BLaER1 treated with 17β-estradiol and CSF1 and Interleukin-3, amounts not matched to agents 10 nM and 100 nM (cell line): ENCODE measurements around the gene FXYD6.

Source experiments
- H3K27ac ChIP-seq, 11 experiments: shearing (Covaris generic); formaldehyde crosslinking; 2 replicates each; pipeline ENCODE4 v1.8.1; 2022
- H3K27me3 ChIP-seq, 11 experiments: shearing (Covaris generic); formaldehyde crosslinking; 2 replicates each; pipeline ENCODE4 v1.8.1; 2022
- H3K36me3 ChIP-seq, 11 experiments: shearing (Covaris generic); formaldehyde crosslinking; 2 replicates each; pipeline ENCODE4 v1.8.1; 2022
- H3K4me1 ChIP-seq, 10 experiments: shearing (Covaris generic); formaldehyde crosslinking; 2 replicates each; pipeline ENCODE4 v1.8.1; 2022
- H3K4me2 ChIP-seq, 11 experiments: shearing (Covaris generic); formaldehyde crosslinking; 2 replicates each; pipeline ENCODE4 v1.8.1; 2022
- H3K4me3 ChIP-seq, 10 experiments: shearing (Covaris generic); formaldehyde crosslinking; 2 replicates each; pipeline ENCODE4 v1.8.1; 2022
- H3K9ac ChIP-seq, 11 experiments: shearing (Covaris generic); formaldehyde crosslinking; 2 replicates each; pipeline ENCODE4 v1.8.1; 2022
- H3K9me3 ChIP-seq, 11 experiments: shearing (Covaris generic); formaldehyde crosslinking; replicated peaks in 1 of 11; 2 replicates each; pipeline ENCODE4 v1.8.1; 2022
- H4K20me1 ChIP-seq, 11 experiments: shearing (Covaris generic); formaldehyde crosslinking; 2 replicates each; pipeline ENCODE4 v1.8.1; 2022
- Cebpa-rat ChIP-seq, 11 experiments: shearing (Covaris generic); IDR thresholded peaks; 2 replicates each; pipeline ENCODE4 v1.8.1; 2022

FXYD6 gene

GRCh38 chr11:117855186-117855845 lies 21.1 kb downstream of the FXYD6 start:
- H3K36me3 ChIP-seq = no peaks in the 10 kb centered on the region
- peaks cover 0 to 10% (median 0%) of the 10 kb centered on the region in 10 experiments; a peak in 6 of 20 replicates for H3K4me1 ChIP-seq
- H3K9me3 ChIP-seq = peaks cover 8 to 22% (median 14%) of the 10 kb centered on the region in 11 experiments; a peak in 17 of 22 replicates

DNA sequence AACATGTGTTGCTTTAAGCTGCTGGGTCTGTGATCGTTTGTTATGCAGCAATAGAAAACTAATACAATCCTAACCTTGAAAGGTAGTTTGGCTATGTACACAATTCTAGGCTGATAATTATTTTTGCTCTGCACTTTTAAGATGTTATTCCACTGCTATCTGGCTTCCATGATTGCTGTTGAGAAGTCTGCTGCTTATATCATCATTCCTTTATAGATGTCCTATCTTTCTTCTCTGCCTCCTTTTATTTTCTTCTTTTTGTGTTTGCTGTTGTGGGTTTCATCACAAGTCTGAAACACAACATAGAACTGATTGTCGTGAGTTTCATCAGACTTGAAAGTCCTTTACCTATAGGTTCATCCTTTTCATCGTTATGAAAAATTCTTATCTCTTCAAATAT lies 24.1 kb downstream of the FXYD6 start:
- peak overlapping the region in 1 of 11 experiments; percentile 0; a peak in 1 of 22 replicates for H3K4me2 ChIP-seq
- H3K9me3 ChIP-seq = peaks cover 8 to 27% (median 16%) of the 10 kb centered on the region in 11 experiments; a peak in 18 of 22 replicates
- no peak overlapping the region for H3K9ac ChIP-seq
- peaks cover 0 to 15% (median 7%) of the 10 kb centered on the region in 10 experiments; a peak in 10 of 20 replicates for H3K4me1 ChIP-seq
- no peak overlapping the region for H3K27ac ChIP-seq
- H3K27me3 ChIP-seq = no peaks in the 10 kb centered on the region
- no peaks in the 10 kb centered on the region for H4K20me1 ChIP-seq
- no peaks in the 10 kb centered on the region for H3K36me3 ChIP-seq
- no peak for TF ChIP-seq Cebpa-rat (IDR thresholded peaks at IDR 0.05)
- H3K4me3 ChIP-seq = no peak overlapping the region

More at GRCh38 chr11:117855186-117855845, 21.1 kb downstream of the FXYD6 start:
- Histone ChIP-seq H3K27ac (no peak overlapping the region), H3K4me2 (no peak overlapping the region), H4K20me1 (no peaks in the 10 kb centered on the region), H3K9ac (no peak overlapping the region), H3K27me3 (no peaks in the 10 kb centered on the region), H3K4me3 (no peak overlapping the region)
- no peak for TF ChIP-seq Cebpa-rat (IDR thresholded peaks at IDR 0.05)

- H3K36me3 ChIP-seq = no peaks in the 10 kb centered on the region
- H3K27ac ChIP-seq = no peak overlapping the region
- H3K4me1 ChIP-seq = peaks cover 0 to 11% (median 7%) of the 10 kb centered on the region in 10 experiments; a peak in 10 of 20 replicates
- H3K4me2 ChIP-seq = peak overlapping the region in 1 of 11 experiments; percentile 0; a peak in 1 of 22 replicates
- no peak for TF ChIP-seq Cebpa-rat (IDR thresholded peaks at IDR 0.05)
- H3K9me3 ChIP-seq = peaks cover 8 to 27% (median 16%) of the 10 kb centered on the region in 11 experiments; a peak in 18 of 22 replicates
- H4K20me1 ChIP-seq = no peaks in the 10 kb centered on the region
- H3K4me3 ChIP-seq = no peak overlapping the region
- no peak overlapping the region for H3K9ac ChIP-seq
- H3K27me3 ChIP-seq = no peaks in the 10 kb centered on the region
Measured at GRCh38 chr11:117851852-117852251, 24.6 kb downstream of the FXYD6 start.

DNA sequence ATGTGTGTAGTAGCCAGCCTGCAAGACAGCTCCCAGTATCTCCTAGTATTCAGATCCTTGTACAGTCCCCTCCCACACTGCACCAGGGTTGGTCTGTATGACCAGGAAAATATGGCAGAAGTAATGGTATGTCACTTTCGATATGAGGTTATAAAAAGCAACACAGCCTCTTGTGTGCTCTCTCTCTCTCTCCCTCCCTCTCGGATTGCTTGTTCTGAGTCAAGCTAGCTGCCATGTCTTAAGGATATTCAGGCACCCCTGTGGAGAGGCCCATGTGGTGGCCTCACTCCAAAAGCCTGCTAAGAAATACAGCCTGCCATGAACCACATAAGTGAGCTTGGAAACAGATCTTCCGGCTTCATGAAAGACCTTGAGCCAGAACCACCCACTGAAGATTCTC lies 25.4 kb downstream of the FXYD6 start:
- Histone ChIP-seq H3K4me3 (no peak overlapping the region), H3K36me3 (no peaks in the 10 kb centered on the region), H3K4me2 (no peak overlapping the region), H4K20me1 (no peaks in the 10 kb centered on the region), H3K27ac (no peak overlapping the region), H3K4me1 (peaks cover 0 to 11% (median 7%) of the 10 kb centered on the region in 10 experiments; a peak in 10 of 20 replicates), H3K9me3 (peaks cover 8 to 27% (median 16%) of the 10 kb centered on the region in 11 experiments; a peak in 18 of 22 replicates), H3K9ac (no peak overlapping the region), H3K27me3 (no peaks in the 10 kb centered on the region)
- no peak for TF ChIP-seq Cebpa-rat (IDR thresholded peaks at IDR 0.05)

DNA sequence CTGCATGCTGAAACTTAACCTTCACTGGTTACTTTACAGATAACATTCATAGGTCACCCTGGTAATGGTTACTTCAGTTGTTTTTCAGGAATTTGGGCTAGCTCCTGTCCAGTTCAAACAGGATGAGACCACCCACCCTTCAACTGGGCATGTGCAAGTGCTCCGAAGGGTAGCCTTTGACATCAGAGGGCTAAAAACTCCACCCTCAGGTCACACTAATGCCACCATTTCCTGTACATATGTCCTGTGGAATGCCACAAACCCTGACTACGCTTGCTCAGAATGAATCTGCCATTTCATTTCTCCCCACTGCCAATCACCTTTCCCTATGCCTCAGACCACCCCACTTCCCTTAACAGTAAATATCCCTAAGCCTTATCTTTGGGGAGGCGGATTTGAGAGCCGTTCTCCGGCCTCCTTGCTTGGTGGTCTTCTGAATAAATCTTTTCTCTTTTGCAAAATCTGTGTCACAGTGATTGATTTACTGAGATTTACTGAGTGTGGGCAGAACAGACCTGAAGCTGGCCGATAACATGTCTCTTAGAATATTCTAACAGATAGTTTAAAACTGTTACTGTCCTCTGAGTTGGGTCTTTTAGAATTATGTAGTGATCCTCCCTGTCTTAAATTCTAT lies 26.6 kb downstream of the FXYD6 start:
- Histone ChIP-seq H3K27me3 (no peaks in the 10 kb centered on the region), H3K36me3 (no peaks in the 10 kb centered on the region), H3K9ac (no peak overlapping the region), H4K20me1 (no peaks in the 10 kb centered on the region), H3K4me2 (peak overlapping the region in 6 of 11 experiments; percentile 13 to 36 (median 26); a peak in 9 of 22 replicates), H3K4me1 (peaks cover 0 to 11% (median 7%) of the 10 kb centered on the region in 10 experiments; a peak in 10 of 20 replicates), H3K4me3 (no peak overlapping the region), H3K9me3 (peaks cover 8 to 27% (median 16%) of the 10 kb centered on the region in 11 experiments; a peak in 18 of 22 replicates), H3K27ac (no peak overlapping the region)
- no peak for TF ChIP-seq Cebpa-rat (IDR thresholded peaks at IDR 0.05)

- Histone ChIP-seq H3K27ac (peak overlapping the region in 3 of 11 experiments; percentile 5 to 33 (median 18); a peak in 4 of 22 replicates), H3K27me3 (no peaks in the 10 kb centered on the region), H3K4me3 (no peak overlapping the region), H3K4me2 (peak overlapping the region in 8 of 11 experiments; percentile 6 to 98 (median 74); a peak in 11 of 22 replicates), H3K9me3 (no peaks in the 10 kb centered on the region), H3K4me1 (peaks cover 20 to 52% (median 43%) of the 10 kb centered on the region in 10 experiments; a peak in 19 of 20 replicates), H4K20me1 (no peaks in the 10 kb centered on the region), H3K9ac (peak overlapping the region in 2 of 11 experiments; percentile 5 to 42; a peak in 2 of 22 replicates), H3K36me3 (no peaks in the 10 kb centered on the region)
- no peak for TF ChIP-seq Cebpa-rat (IDR thresholded peaks at IDR 0.05)
Measured at GRCh38 chr11:117843666-117844484, 32.6 kb downstream of the FXYD6 start.

GRCh38 chr11:117842131-117842941 lies 34.1 kb downstream of the FXYD6 start:
- 0 out of 20 replicates have a peak overlapping the region, but pooled peaks of 1 of the 10 experiments have one; percentile 12 for H3K4me3 ChIP-seq
- H3K4me2 ChIP-seq = peak overlapping the region; percentile 1 to 98 (median 65); a peak in 18 of 22 replicates
- no peaks in the 10 kb centered on the region for H4K20me1 ChIP-seq
- H3K27me3 ChIP-seq = no peaks in the 10 kb centered on the region
- no peak for TF ChIP-seq Cebpa-rat (IDR thresholded peaks at IDR 0.05)
- no peaks in the 10 kb centered on the region for H3K9me3 ChIP-seq
- H3K27ac ChIP-seq = peak overlapping the region in 5 of 11 experiments; percentile 11 to 64 (median 62); a peak in 8 of 22 replicates
- no peaks in the 10 kb centered on the region for H3K36me3 ChIP-seq
- peak overlapping the region in 5 of 11 experiments; percentile 3 to 45 (median 17); a peak in 5 of 22 replicates for H3K9ac ChIP-seq
- H3K4me1 ChIP-seq = peaks cover 32 to 68% (median 58%) of the 10 kb centered on the region in 10 experiments
